Measurements from ENCODE around the gene CDH4.

DNA sequence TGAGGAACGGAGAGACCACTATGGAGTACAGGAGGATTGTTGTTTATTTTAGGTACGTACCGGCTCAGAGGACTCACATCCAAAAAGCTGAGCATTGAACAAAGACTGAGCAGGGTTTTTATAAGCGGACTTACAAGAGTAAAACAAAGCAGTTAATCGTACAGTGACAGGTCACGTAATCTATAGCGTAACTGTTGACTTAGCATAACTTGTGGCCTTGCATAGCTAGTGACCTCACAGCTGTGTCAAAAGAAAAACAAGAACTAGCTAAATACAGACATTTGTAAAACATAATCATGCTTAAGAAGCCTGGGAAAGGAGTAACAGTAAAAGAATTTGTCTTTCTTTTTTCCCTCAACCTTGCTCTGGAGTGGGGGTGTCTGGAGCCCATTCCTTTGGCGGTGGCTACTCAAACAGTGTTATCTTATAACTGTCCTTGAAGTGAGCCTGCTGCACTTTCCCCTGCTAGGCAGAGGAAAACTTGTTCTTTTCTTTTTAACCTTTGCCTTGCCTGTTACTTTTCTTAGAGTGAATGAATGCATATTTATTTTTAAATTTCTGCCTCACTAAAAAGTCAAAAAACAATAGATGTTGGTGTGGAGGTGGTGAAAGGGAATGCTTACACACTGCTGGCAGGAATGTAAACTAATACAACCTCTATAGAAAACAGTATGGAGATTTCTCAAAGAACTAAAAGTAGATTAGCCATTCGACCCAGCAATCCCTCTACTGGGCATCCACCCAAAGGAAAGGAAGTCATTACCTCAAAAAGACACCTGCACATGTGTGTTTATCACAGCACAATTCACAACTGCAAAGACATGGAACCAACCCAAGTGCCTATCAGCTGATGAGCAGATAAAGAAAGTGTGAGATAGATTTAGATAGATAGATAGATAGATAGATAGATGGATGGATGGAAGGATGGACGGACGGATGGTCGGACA, 704.6 kb downstream of the CDH4 start:
- TF ChIP-seq EP300 (IDR thresholded peaks at IDR 0.05) (no peak), CTCF (IDR thresholded peaks at IDR 0.05) (no peak), POLR2A (IDR thresholded peaks at IDR 0.05) (no peak), POLR2AphosphoS5 (IDR thresholded peaks at IDR 0.05) (no peak)

Data from upper lobe of left lung (tissue), 4 donors.